H9 (cell line): ENCODE results near the gene WNT4. TPM values are rescaled to one million over a fixed set of nuclear protein-coding genes. Genes with fewer than 3 reads are reported as not detected.

ENCODE experiments used
- DNase-seq: peaks from one replicate; pipeline ENCODE4 v3.0.0-alpha.2; 2017
- H2AFZ ChIP-seq: one replicate; pipeline ENCODE4 v1.6.1; 2013; ENCODE audit warnings: mild to moderate bottlenecking, low read length, control low read depth, moderate library complexity
- H2AK5ac ChIP-seq: 2 replicates; pipeline ENCODE4 v1.6.1; 2013; ENCODE audit warnings: low read length, control low read depth, mixed read lengths; ENCODE audit not compliant: insufficient read length
- H2BK120ac ChIP-seq: one replicate; pipeline ENCODE4 v1.6.1; 2013; ENCODE audit warnings: low read depth, mild to moderate bottlenecking, low read length, control low read depth, inconsistent platforms; ENCODE audit not compliant: poor library complexity, severe bottlenecking
- H2BK12ac ChIP-seq: 2 replicates; pipeline ENCODE4 v1.6.1; 2013; ENCODE audit warnings: low read length, control low read depth, mixed read lengths, low read depth; ENCODE audit not compliant: insufficient read length
- H2BK15ac ChIP-seq: 2 replicates; pipeline ENCODE4 v1.6.1; 2013; ENCODE audit warnings: low read depth, low read length, control low read depth
- H2BK20ac ChIP-seq: one replicate; pipeline ENCODE4 v1.6.1; 2013; ENCODE audit warnings: low read depth, mild to moderate bottlenecking, low read length, control low read depth, inconsistent platforms; ENCODE audit not compliant: poor library complexity, severe bottlenecking
- H2BK5ac ChIP-seq: 2 replicates; pipeline ENCODE4 v1.6.1; 2013; ENCODE audit warnings: low read length, control low read depth, mixed read lengths; ENCODE audit not compliant: insufficient read length
- H3K14ac ChIP-seq: 2 replicates; pipeline ENCODE4 v1.6.1; 2013; ENCODE audit warnings: low read length, control low read depth; ENCODE audit not compliant: insufficient read depth
- H3K18ac ChIP-seq: 2 replicates; pipeline ENCODE4 v1.6.1; 2013; ENCODE audit warnings: low read depth, mild to moderate bottlenecking, mixed read lengths, low read length, control low read depth; ENCODE audit not compliant: insufficient read length
- H3K23ac ChIP-seq: 2 replicates; pipeline ENCODE4 v1.6.1; 2013; ENCODE audit warnings: low read length, control low read depth, mixed read lengths, low read depth; ENCODE audit not compliant: insufficient read length
- H3K23me2 ChIP-seq: 2 replicates; pipeline ENCODE4 v1.6.1; 2013; ENCODE audit warnings: low read depth, mild to moderate bottlenecking, mixed read lengths, low read length, control low read depth; ENCODE audit not compliant: insufficient read length, poor library complexity, severe bottlenecking
- H3K27ac ChIP-seq: 2 replicates; pipeline ENCODE4 v1.5.1; 2013; ENCODE audit warnings: low read length, control low read depth, mixed read lengths, low read depth; ENCODE audit not compliant: insufficient read length
- H3K27me3 ChIP-seq: 2 replicates; pipeline ENCODE4 v1.6.1; 2013; ENCODE audit warnings: low read length, control low read depth, inconsistent platforms; ENCODE audit not compliant: insufficient read depth
- H3K4ac ChIP-seq: 2 replicates; pipeline ENCODE4 v1.6.1; 2013; ENCODE audit warnings: low read depth, mild to moderate bottlenecking, control low read depth, inconsistent platforms, low read length, moderate library complexity
- H3K4me1 ChIP-seq: 2 replicates; pipeline ENCODE4 v1.6.1; 2013; ENCODE audit warnings: low read length, control low read depth, inconsistent platforms; ENCODE audit not compliant: insufficient read depth
- H3K4me2 ChIP-seq: 2 replicates; pipeline ENCODE4 v1.6.1; 2013; ENCODE audit warnings: low read length, control low read depth, mixed read lengths; ENCODE audit not compliant: insufficient read length, insufficient read depth
- H3K56ac ChIP-seq: 2 replicates; pipeline ENCODE4 v1.6.1; 2013; ENCODE audit warnings: low read depth, mild to moderate bottlenecking, mixed read lengths, low read length, control low read depth; ENCODE audit not compliant: insufficient read length
- H3K79me1 ChIP-seq: 2 replicates; pipeline ENCODE4 v1.6.1; 2013; ENCODE audit warnings: low read depth, mild to moderate bottlenecking, moderate library complexity, low read length, control low read depth, inconsistent platforms; ENCODE audit not compliant: insufficient read depth, poor library complexity, severe bottlenecking
- H3K79me2 ChIP-seq: 2 replicates; pipeline ENCODE4 v1.6.1; 2013; ENCODE audit warnings: low read length, control low read depth, inconsistent platforms; ENCODE audit not compliant: insufficient read depth
- H3K9ac ChIP-seq: 2 replicates; pipeline ENCODE4 v1.6.1; 2013; ENCODE audit warnings: low read length, control low read depth, mixed read lengths; ENCODE audit not compliant: insufficient read length; ENCODE audit errors: extremely low read depth
- H3K9me3 ChIP-seq: one replicate; pipeline ENCODE4 v1.6.1; 2013; ENCODE audit warnings: low read depth, low read length, inconsistent platforms; ENCODE audit not compliant: control insufficient read depth
- H3T11ph ChIP-seq: one replicate; pipeline ENCODE4 v1.6.1; 2013; ENCODE audit warnings: mild to moderate bottlenecking, low read length, control low read depth, inconsistent platforms
- H4K20me1 ChIP-seq: one replicate; pipeline ENCODE4 v1.6.1; 2013; ENCODE audit not compliant: control insufficient read depth, insufficient read length, insufficient read depth
- H4K5ac ChIP-seq: 2 replicates; pipeline ENCODE4 v1.6.1; 2013; ENCODE audit warnings: low read depth, mild to moderate bottlenecking, mixed read lengths, low read length, control low read depth; ENCODE audit not compliant: insufficient read length
- H4K8ac ChIP-seq: replicated peaks from 2 replicates; pipeline ENCODE4 v1.6.1; 2013; ENCODE audit warnings: low read length, control low read depth, mixed read lengths, low read depth; ENCODE audit not compliant: insufficient read length
- H4K91ac ChIP-seq: 2 replicates; pipeline ENCODE4 v1.6.1; 2013; ENCODE audit warnings: low read depth, mild to moderate bottlenecking, moderate library complexity, mixed read lengths, low read length, control low read depth; ENCODE audit not compliant: insufficient read length
- H3K27ac Mint-ChIP-seq, 3 experiments: 2 replicates in 2 of 3; 3 replicates in 1 of 3; pipeline ENCODE4 v1.8.0; 2020 to 2021; ENCODE audit warnings: mixed read lengths in 3 of 3, mild to moderate bottlenecking in 1 of 3, moderate library complexity in 1 of 3
- H3K27me3 Mint-ChIP-seq: 2 replicates; pipeline ENCODE4 v1.8.0; 2021; ENCODE audit warnings: low read depth, mild to moderate bottlenecking, moderate library complexity, mixed read lengths
- H3K36me3 Mint-ChIP-seq, 3 experiments: 2 replicates in 2 of 3; 3 replicates in 1 of 3; pipeline ENCODE4 v1.8.0; 2020 to 2021; ENCODE audit warnings: low read depth in 3 of 3, mixed read lengths in 3 of 3; ENCODE audit not compliant: insufficient read depth in 1 of 3
- H3K4me1 Mint-ChIP-seq, 2 experiments: 2 replicates each; pipeline ENCODE4 v1.8.0; 2020; ENCODE audit warnings: mixed read lengths in 2 of 2
- H3K4me3 Mint-ChIP-seq, 2 experiments: 2 replicates in 1 of 2; 3 replicates in 1 of 2; pipeline ENCODE4 v1.8.0; 2020 to 2021; ENCODE audit warnings: mild to moderate bottlenecking in 2 of 2, mixed read lengths in 2 of 2, moderate library complexity in 1 of 2
- H3K9me3 Mint-ChIP-seq, 2 experiments: 2 replicates in 1 of 2; 3 replicates in 1 of 2; pipeline ENCODE4 v1.8.0; 2020; ENCODE audit warnings: mild to moderate bottlenecking in 2 of 2, mixed read lengths in 2 of 2, moderate library complexity in 1 of 2
- CTCF ChIP-seq: fragments of 200-600 bp; sonication (generic); conservative IDR thresholded peaks from 3 replicates; pipeline ENCODE4 v1.8.0; 2021; ENCODE audit warnings: antibody characterized with exemption, mild to moderate bottlenecking
- WGBS: extraction: QIAGEN DNeasy Blood & Tissue Kit; methylation state at CpG from one replicate; pipeline ENCODE4 v1.1.7; 2013; ENCODE audit warnings: missing lambda C conversion rate, low lambda C conversion rate, mixed read lengths; ENCODE audit not compliant: insufficient read length; ENCODE audit errors: extremely low coverage; 5-methylcytosine and 5-hydroxymethylcytosine counted together
- total RNA-seq: library from RNA; stranded (reverse); gene quantifications from 2 replicates; pipeline ENCODE4 v1.2.1, GENCODE V29; 2021

The WNT4 gene
- total RNA-seq, 1 experiment from 2014 or later: 1.4 TPM

GRCh38 chr1:22076346-22076745 is 66.6 kb downstream of the WNT4 start:
- DNase-seq: no peak
- H2BK5ac ChIP-seq: no peak overlapping the region
- no peak overlapping the region for H3K27ac ChIP-seq
- H4K20me1 ChIP-seq: no peaks in the 10 kb centered on the region
- no peak overlapping the region for H2BK12ac ChIP-seq
- H3K27me3 ChIP-seq: no peaks in the 10 kb centered on the region
- no peaks in the 10 kb centered on the region for H3K27me3 Mint-ChIP-seq
- H3K18ac ChIP-seq: no peak overlapping the region
- no peak overlapping the region for H2BK20ac ChIP-seq
- H3K4me1 Mint-ChIP-seq: peaks cover 27 to 46% of the 10 kb centered on the region in 2 experiments
- no peaks in the 10 kb centered on the region for H3K79me1 ChIP-seq
- H3K56ac ChIP-seq: no peak overlapping the region
- peaks cover 2% of the 10 kb centered on the region; the same call in 1 of the 2 replicates for H3K4me1 ChIP-seq
- no peaks in the 10 kb centered on the region for H3K9me3 ChIP-seq
- no peak overlapping the region for H4K8ac ChIP-seq
- WGBS: no CpG with 5 or more reads among the region's 3 CpGs
- H3K9ac ChIP-seq: no peak overlapping the region
- no peak overlapping the region for H2AFZ ChIP-seq
- no peak overlapping the region for H3K23ac ChIP-seq
- peaks cover 0 to 22% (median 21%) of the 10 kb centered on the region in 3 experiments; a peak in 5 of 7 replicates for H3K36me3 Mint-ChIP-seq
- H2AK5ac ChIP-seq: no peak overlapping the region
- H3K4ac ChIP-seq: no peak overlapping the region
- H3K9me3 Mint-ChIP-seq: no peaks in the 10 kb centered on the region
- H4K5ac ChIP-seq: no peak overlapping the region
- peaks cover 26% of the 10 kb centered on the region; the same call in 1 of the 2 replicates for H3K79me2 ChIP-seq
- H3K4me2 ChIP-seq: no peak overlapping the region
- H2BK15ac ChIP-seq: no peak overlapping the region
- H3K14ac ChIP-seq: no peak overlapping the region
- H4K91ac ChIP-seq: no peak overlapping the region
- no peak for TF ChIP-seq CTCF
- H3K27ac Mint-ChIP-seq: peak overlapping the region in 1 of 3 experiments; percentile 44; a peak in 2 of 7 replicates
- H3T11ph ChIP-seq: no peak overlapping the region
- no peaks in the 10 kb centered on the region for H3K23me2 ChIP-seq
- H3K4me3 Mint-ChIP-seq: no peak overlapping the region
- no peak overlapping the region for H2BK120ac ChIP-seq
